ENCODE data around the gene DNAL1.

DNAL1 gene

GRCh38 chr14:73725116-73726024, 80.6 kb downstream of the DNAL1 start:
- DNase-seq = no peak

GRCh38 chr14:73726025-73726961, 81.5 kb downstream of the DNAL1 start:
- no peak for DNase-seq

- DNase-seq = no peak
These were observed 82.4 kb downstream of the DNAL1 start for GRCh38 chr14:73727166-73727565.

- DNase-seq = peak; percentile 93
These were observed 84.0 kb downstream of the DNAL1 start for GRCh38 chr14:73728717-73729330.

GRCh38 chr14:73729556-73730265, 84.9 kb downstream of the DNAL1 start:
- no peak for DNase-seq

GRCh38 chr14:73731111-73731510, 86.3 kb downstream of the DNAL1 start:
- DNase-seq = no peak

- no peak for DNase-seq
These were observed 87.2 kb downstream of the DNAL1 start for GRCh38 chr14:73732006-73732405.

- no peak for DNase-seq
These were observed 92.1 kb downstream of the DNAL1 start for GRCh38 chr14:73736842-73737241.

- DNase-seq = no peak
These were observed 93.9 kb downstream of the DNAL1 start for GRCh38 chr14:73738518-73739173.

GRCh38 chr14:73739174-73739898, 94.5 kb downstream of the DNAL1 start:
- DNase-seq = no peak

GRCh38 chr14:73739899-73740617, 95.3 kb downstream of the DNAL1 start:
- no peak for DNase-seq

GRCh38 chr14:73740618-73741326, 96.0 kb downstream of the DNAL1 start:
- no peak for DNase-seq

GRCh38 chr14:73741386-73741875, 96.6 kb downstream of the DNAL1 start:
- DNase-seq = peak; percentile 86

- peak; percentile 57 for DNase-seq
These were observed 97.2 kb downstream of the DNAL1 start for GRCh38 chr14:73741876-73742519.

GRCh38 chr14:73742520-73743238, 97.9 kb downstream of the DNAL1 start:
- DNase-seq = peak; percentile 34

- DNase-seq = peak; percentile 80
These were observed 98.7 kb downstream of the DNAL1 start for GRCh38 chr14:73743431-73743931.

GRCh38 chr14:73744175-73744867, 99.5 kb downstream of the DNAL1 start:
- no peak for DNase-seq

All from CD4-positive, alpha-beta T cell treated with Interleukin-6 for 4 hours (primary cell).